ENCODE measurements around the gene POLA1.

The POLA1 gene

DNA sequence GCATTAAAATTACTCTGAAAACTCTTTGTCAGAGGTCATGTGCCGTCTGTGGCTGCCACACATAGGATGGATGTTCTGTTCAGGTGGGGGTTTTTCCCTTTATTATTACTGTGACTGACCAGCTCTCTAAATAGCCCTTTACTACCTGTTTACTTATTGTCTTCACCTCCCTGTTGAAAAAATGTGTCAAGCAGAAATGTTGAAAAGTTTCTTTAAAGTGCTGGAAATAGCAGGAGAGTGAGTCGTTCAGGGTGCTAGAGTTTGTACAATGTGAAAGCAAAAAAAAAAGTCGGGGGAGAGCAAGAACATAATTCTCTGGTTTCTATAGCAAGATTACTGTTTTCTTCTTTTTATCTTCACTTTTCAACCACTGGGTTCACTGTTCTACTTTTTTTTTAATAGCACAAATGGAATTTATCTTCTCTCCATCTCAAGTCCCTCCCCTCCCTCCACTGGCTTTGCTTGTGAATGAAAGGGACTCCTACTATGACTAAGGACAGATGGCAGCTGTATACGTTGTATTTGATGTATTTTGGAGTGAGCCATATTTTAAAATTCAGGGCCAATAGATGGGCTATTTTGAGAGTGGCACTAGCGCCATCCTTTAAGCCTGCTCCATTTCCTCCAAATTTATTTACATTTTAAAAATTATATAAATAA, 288.7 kb downstream of the POLA1 start:
- no peak for DNase-seq (ENCODE audit: low spot score)

- no peak for DNase-seq (ENCODE audit: low spot score)
Observed at GRCh38 chrX:24983931-24984330, 290.2 kb downstream of the POLA1 start.

GRCh38 chrX:24985120-24985519, 291.4 kb downstream of the POLA1 start:
- no peak for DNase-seq (ENCODE audit: low spot score)

GRCh38 chrX:24987731-24988130, 294.0 kb downstream of the POLA1 start:
- no peak for DNase-seq (ENCODE audit: low spot score)

DNA sequence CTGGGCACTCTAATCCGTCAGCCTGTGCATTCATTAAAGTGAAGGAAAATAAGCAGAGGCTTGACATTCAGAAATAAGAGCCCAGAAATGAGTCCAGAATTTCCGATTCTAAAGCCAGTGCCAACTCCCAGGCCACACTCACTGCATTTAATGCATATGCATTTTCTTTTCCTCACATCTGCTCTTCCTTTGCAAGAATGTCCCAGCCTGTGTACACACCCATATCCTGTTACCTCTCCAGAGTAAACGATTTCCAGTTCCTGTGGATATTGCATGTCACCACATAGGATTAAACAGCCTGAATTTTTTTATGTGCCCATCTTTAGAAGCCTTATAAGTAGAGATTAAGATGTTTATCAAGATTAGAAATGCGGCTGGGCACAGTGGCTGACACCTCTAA, 294.6 kb downstream of the POLA1 start:
- no peak for DNase-seq (ENCODE audit: low spot score)

GRCh38 chrX:24990535-24990934, 296.8 kb downstream of the POLA1 start:
- DNase-seq (ENCODE audit: low spot score) = no peak

- no peak for DNase-seq (ENCODE audit: low spot score)
Observed at GRCh38 chrX:24993879-24994278, 300.2 kb downstream of the POLA1 start.

DNA sequence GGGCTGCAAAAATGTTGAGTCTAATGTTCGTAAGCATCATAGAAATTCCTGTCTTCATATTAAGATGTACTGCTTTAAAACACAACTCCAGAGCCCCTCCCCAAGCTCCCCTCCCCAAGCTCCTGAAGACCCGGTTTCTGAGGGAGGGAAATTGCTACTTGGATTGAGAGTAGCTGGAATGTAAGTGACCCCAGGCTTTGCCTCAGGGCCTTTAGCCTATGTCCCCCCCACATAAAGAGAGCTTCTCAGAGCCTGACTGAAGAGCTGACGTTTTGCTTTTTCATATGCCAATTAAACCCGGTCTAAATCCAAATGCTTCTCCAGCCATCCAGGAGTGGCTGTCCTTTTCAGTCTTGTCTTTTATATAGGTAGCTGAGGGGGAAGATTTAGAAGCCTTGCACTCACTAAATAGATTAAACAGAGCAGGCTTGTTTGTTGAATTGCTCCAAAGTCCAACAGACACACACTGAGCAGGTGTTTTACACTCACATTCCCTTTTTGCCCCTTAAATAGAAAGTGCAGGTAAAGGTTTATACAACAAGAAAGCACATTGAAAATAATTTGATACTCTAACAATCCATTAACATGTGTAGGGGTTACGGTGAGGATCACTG, 302.5 kb downstream of the POLA1 start:
- DNase-seq (ENCODE audit: low spot score) = no peak

DNA sequence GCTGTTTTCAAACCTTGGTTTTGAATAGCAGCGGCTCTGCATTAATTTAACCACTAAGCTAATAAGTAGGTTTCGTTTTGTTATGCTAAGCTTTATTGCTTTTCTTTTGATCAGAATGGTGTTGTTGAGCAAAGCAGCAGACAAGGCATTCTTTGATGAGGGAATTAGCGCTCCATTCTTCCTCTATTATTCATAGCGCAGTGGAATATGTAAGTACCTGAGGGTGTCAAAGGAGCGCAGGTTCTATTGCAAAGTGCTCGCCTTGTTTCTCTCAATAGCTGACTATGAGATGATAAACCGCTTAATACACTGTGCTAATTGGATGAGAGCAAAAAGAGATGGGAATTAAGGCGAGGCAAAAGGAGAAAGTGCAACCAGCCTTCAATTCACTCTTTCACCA, 305.8 kb downstream of the POLA1 start:
- DNase-seq (ENCODE audit: low spot score) = no peak

DNA sequence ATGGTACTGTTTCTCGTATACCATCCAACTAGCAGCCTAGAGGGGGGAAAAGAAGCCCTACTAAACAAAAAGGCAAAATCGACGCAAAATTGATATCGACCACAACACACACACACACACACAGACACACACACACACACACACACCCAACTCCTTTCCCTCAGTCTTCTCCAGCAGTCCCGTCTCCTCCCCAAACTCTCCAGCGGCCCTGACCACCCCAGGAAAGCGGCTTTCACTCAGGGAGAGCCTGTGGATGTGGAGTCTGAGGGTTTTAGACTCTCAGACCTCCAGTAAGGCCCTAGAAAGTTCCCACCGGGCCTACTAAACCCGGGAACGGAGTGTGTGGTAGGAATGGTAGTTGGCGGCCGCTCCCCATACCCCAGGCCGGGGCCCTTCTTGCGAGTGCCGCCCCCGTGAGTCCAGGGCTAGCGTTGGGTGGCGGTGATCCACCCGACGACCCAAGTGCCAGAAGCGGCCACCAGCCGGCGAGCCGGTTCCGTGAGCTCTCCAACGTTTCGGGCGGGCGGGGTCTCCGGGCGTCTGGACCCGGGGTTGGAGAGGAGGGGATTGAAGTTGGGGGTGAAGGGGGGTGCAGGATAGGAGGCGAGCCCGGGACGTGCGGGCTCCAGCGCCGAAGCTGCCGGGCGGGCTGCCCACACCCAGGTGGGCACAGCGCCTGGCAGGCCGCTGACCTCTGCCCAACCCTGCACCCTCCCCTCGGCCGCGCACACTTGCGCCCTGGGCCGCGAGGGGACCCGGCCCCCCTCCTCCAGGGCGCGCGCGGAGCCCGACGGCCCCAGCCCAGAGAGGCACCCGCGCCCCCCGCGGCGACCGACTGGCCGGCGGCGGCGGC, 308.3 kb downstream of the POLA1 start:
- no peak for DNase-seq (ENCODE audit: low spot score)

GRCh38 chrX:25002661-25003020, 308.9 kb downstream of the POLA1 start:
- DNase-seq (ENCODE audit: low spot score) = no peak

DNA sequence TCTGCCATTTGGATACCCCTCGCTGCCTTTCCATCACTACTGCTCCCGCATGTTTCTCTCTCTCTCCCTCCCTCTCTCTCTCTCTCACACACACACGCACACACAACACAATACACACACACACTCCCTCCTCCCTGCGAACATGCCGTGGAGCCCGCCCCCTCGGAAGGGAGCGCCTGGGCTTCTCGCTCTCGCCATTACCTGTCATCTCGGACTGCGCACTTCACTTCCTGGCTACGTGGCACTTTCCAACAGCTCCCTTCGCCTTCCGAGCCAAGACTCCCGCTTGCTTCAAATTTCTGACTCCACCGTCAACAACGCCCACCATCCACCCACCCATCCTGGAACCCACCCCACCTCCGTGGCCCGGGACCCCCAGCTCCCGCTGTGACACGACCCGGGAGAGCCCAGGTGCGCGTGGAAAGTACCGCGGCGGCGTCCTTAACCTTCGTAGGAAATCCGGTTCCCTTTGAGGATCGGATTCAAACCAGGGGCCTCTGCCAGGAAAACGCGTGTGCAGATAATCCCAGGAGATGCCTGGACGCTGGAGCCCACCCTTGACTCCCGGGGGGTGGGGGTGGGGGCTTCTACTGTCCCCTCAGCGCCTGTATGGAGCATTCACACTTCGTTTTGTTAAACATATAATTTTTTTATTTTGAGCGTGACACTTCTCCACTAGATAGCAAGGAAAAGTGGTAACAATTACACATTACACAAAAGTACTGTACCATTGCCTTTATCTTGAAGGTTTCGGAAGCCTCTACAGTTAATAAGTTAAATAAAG, 309.5 kb downstream of the POLA1 start:
- DNase-seq (ENCODE audit: low spot score) = no peak

- no peak for DNase-seq (ENCODE audit: low spot score)
Observed at GRCh38 chrX:25004040-25004439, 310.3 kb downstream of the POLA1 start.

GRCh38 chrX:25004485-25005032, 310.8 kb downstream of the POLA1 start:
- no peak for DNase-seq (ENCODE audit: low spot score)

GRCh38 chrX:25005034-25005381, 311.3 kb downstream of the POLA1 start:
- no peak for DNase-seq (ENCODE audit: low spot score)

DNA sequence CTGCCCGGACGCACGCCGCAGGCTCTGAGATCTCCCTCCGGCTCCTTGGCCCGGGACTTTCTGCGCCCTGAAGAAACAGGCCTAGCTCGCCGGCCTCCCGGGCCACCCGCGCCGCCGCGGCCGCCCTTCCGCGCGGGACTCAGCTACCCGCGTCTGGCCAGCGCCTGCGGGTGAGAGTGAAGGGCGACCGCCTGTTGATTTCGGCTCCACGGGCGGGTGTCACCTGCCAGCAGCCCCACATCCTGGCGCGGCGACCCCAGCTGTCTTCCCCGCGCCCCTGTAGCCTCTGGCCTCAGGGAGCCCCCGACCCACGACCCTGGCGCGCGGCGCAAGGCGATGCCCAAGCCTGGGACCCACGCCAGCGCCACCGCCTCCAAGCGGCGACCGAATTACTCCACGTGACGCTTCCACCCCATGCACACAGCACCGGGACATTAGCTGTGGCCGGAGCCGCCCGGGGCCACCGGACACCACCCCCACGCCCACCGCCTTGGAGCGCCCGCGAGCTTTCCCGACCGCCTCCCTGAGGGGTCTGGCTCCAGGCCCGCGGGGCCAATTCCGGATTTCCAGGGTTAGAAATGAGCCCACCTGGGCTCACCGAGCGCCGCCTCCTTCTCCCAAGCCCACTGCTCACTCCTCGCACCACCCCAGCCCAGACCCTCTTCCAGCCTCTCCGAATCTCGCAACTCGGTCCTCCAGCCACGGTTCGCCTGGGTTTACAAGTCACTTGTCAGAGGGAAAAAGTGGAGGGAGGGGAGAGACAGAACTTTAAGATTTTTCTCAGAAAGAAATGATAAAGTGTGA, 311.9 kb downstream of the POLA1 start:
- no peak for DNase-seq (ENCODE audit: low spot score)

GRCh38 chrX:25006586-25007058, 312.9 kb downstream of the POLA1 start:
- DNase-seq (ENCODE audit: low spot score) = no peak

- DNase-seq (ENCODE audit: low spot score) = no peak
Observed at GRCh38 chrX:25007059-25008053, 313.6 kb downstream of the POLA1 start.

DNA sequence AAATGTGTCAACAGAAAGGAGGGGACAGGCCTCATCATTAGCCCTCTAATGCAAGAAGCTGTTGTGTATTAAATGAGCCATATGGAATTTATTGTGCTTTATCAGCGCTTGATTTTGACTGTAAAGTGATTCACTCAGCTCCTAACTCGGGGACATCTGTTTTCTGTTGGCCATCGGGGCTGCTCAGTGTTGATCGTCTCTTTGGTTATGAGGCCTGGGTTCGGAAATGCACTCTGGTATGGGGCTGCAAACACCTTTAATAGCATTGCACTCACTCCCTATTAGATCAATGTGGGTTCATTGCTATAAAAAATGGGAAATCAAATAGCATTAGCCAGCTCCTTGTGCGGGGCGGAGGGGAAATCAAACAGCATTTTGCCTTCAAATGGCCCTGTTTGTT, 315.7 kb downstream of the POLA1 start:
- no peak for DNase-seq (ENCODE audit: low spot score)
